Fibroblast of skin of left biceps (primary cell): ENCODE results near the gene TMEM119.
A peak's percentile ranks its signal among the peaks of the same experiment; 100 is the strongest.

Experiments
- DNase-seq, 2 experiments: peaks; one replicate each; pipeline ENCODE4 v3.0.0-alpha.2; 2013; ENCODE audit warnings: low read depth in 2 of 2

TMEM119 gene

DNA sequence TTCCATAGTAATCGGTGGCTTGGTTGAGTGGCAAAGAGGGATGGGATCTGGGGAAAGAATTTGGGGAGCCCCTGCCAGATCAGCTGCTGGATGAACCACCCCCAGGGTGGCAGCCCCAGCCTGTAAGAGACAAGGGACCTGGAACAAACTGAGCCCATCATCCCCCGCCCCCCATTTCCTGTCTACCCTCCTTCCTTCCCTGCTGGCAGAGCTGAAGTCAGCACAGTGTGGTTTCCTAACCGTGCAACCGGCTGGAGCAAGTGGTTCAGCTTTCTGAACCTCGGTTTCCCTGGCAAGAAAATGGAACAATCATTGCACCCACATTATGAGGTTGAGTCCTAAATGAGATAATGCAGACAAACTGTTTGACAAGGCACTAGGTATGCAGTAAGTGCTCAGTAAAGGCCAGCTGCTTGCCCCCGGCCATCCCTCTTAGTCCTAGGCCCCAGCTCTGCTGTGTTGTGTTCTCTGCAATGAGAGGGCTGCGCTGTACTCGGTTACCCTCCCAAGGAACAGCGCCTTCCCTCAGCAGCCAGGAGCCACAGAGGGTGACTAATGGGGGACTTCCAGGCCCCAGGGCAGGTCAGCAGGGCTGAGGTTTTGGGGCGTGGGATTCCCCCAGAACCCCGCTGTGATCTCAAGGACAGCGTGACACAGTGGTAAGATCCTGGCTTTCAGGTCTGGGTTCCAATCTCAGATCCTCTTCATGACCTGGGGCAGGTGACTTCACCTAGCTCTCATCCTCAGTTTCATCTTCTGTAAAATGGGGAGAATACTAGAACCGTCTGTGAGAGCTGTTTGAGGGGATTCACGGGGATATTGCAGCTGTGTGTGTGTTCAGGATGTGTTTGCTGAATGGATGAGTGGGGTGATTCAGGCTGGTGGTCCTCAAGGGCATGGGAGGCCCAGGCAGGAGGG is 19.3 kb upstream of the TMEM119 start:
- no peak for DNase-seq

DNA sequence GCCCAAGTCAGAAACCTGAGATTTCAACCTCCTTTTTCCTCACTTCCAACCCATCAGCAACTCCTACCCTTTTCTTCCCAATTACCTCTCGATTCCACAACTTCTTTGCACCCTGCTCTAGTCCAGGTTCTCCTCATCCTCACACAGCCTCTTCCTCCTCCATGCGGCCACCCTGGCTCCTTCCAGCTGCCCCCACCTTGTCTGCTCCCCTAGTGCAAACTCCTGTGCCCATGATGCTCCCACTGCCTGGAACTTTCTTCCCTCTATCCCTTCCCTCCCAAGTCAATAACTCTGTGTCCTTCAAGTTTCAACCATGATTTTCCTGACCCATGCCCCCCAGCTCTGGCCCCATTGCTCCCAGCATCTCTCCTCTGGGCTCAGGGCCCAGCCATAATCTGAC is 18.5 kb upstream of the TMEM119 start:
- DNase-seq = no peak

DNA sequence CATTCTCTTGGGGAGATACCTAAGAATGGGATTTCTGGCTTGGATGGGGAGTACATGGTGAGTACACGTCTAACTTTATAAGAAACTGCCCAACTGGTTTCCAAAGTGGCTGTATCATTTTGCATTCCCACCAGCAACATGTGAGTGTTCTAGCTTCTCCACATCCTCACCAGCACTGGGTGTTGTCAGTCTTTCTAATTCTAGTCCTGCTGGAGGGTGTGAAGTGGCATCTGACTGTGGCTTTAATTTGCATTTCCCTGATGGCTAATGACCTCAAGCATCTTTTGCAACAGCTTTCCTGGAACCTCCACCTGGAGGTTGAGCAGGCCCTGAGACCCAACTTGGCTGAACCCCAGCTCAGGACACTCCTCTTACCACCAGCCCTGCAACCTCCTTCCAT is 18.0 kb upstream of the TMEM119 start:
- no peak for DNase-seq

DNA sequence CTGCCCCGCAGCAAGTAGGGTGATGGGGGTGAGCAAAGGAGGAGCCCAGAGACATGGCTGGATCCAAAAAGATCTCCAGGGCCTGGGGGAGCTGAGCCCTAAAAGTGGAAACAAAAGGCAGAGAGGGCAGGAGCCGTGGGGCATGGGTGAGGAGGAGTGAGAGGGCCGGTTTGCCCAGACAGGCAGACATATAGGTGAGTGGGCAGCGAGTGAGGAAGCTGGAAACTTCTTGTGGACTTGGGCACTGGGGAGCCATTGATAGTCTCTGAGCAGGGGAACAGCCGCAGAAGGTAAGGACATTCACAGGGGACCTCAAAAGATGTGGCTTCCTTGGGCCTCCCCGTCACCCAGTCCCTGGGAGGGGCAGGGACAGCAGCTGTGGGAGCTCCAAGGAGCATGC is 16.8 kb upstream of the TMEM119 start:
- no peak for DNase-seq

DNA sequence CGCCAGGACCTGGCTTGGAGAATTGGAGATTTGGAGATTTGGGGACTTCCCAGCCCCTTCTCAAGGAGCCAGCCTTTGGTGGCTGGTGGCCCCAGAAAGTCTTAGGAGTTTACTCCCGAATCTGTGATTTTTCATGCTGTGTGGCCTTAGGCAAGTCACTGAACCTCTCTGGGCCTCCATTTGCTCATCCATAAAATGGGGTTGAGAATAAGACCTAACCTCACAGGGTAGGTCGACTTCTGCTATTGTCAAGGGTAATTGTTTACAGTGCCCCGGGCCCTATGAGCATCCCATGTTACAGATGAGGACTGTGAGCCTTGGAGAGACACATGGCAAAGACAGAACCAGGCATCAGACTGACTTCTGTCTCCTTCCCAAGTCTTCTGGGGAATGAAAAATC is 16.2 kb upstream of the TMEM119 start:
- no peak for DNase-seq

DNA sequence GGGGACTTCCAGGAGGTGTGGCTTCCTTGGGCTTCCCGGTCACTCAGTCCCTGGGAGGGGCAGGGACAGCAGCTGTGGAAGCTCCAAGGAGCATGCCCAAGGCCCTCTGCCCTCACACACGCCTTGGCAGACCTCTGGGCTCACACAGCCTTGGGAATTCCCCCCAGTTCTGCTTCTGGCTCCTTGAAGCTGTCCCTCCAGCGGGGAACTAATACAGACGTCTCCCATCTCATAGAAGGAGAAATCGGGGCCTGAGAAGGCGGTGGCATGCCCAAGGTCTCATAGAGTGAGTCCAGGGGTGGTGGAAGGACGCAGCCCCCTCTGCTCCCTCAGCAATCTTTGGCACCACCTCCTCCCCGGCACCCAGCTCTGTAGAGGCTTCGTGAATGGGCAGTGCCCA is 15.7 kb upstream of the TMEM119 start:
- no peak for DNase-seq

DNA sequence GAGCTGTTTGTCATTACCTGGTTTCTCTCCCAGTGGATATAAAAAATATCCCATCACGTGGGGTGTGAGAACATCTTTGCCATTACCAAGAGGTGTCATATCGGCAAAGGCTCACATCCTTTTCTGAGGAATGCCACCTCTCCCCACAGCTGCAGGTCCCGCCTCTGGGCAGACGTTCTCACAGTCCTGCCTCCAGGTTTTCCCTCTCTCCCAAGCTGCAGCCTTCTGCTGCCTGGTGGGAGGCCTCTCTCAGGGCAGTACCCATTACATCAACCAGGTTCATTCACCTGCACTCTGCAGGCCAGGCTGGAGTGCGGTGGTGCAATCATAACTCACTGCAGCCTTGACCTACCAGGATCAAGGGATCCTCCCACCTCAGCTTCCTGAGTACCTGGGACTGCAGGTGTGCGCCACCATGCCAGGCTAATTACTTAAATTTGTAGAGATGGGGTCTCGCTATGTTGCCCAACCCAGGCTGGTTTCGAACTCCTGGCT is 15.0 kb upstream of the TMEM119 start:
- DNase-seq = no peak

DNA sequence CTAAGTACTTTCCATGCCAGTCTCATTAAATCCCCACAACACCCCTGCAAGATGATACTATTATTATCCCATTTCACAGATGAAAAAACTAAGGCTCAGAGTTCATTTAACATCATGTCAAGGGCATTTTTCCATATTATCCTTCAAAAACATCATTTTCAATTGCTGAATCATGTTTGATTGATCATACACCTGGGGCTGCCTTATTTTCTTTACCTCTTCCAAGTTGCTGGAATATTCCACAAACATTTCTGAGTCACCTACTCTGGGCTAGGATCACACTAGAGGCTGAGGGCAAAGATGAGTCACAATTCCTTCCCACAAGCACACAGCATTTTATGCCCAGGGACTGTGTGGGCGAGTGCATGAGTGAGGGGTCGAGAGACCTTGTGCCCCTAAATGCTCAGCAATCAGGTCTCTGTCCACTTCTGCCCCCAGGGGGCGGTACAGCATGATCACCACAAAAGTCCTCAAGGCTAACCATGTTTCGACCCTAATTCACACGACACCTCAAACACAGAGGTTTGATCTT is 14.1 kb upstream of the TMEM119 start:
- DNase-seq = peak in 1 of 2 experiments; percentile 65

DNA sequence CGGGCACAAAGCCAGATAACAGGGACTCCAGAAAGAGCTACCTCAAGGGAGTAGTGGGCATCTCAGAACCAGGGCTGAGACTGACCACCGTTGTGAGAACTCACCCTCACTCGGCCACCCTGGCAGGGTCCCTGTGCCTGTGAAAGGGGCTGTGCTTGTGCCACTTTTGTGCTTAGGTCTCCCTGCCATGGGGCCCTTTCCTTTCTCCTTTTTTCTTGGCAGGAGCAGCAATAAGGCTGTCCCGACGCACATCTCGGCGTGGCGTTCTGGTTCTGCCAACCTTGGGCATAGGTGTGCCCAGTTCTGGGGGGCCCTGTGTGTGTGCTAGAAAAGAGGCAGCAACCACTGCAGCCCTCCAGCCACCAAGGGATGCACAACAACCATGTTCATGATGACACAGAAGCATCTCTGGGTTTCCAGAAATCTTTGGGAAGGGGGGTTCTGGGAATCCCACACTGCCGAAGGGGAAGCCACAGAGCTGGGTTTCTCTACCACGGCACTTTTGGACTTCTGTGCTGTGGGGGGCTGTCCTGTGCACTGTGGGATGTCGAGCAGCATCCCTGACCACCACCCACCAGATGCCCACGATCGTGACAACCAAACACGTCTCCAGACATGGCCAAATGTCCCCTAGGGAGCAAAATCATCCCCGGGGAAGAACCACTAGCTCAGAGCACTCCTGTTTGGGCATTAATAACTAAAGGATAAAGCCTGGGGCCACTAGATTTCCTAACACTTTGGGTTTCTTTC is 13.1 kb upstream of the TMEM119 start:
- no peak for DNase-seq

DNA sequence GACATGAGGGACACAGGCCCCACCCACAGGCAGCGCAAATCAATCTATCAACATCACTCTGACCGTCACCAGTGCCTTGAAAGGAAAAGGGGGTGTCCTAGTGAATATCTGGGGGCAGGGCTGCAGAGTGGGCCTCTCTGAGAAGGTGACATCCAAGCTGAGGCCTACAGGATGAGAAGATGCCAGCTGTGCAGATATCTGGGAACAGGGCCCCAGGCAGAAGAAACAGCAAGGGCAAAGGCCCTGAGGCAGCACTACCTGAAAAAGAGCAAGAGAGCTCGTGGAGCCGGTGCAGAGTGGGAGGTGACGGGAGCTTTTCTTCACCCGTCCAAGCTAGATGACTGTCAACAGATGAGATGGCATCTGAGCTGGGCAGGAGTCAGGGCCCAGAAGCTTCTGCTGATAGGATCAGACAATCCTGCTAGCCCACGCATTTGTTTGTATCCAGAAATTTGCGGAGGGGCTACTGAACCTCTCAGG is 12.5 kb upstream of the TMEM119 start:
- no peak for DNase-seq

DNA sequence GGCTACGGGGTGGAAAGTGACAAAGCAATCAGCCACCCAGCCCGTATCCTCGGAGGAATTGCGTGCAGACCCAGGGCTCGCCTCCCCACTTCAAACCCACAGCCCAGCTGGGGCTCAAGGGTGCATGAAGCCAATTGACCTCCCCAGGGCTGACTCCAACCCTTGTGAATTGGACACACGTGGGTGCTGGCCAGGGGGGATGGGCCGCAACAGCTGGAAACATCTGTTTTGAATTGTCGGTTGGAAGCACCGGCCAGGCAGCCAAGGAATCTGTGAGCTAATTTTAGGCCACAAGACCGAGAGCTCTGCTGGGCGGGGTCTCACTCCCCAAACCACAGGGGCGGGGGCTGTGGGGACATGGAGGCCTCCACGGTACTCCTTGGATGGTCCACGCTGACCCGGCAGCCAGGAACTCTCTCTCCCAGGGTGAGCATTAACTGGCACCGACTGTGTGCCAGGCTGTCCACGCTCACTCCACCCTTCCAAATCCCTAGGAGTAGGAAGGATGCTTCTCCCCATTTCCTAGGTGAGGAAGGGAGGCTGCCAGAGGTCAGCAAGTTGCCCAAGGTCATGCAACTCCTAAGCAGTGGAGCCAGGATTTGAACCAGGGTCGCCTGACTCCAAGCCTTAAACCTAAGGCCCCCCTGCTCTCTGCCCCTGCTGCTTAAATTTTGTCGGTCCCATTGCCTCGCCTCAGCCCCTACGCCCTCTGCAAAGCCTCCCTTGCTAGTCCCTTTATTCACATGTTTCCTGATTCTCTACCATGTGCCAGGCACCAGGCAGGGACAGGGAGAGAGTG is 11.9 kb upstream of the TMEM119 start:
- DNase-seq = peak; percentile 81

DNA sequence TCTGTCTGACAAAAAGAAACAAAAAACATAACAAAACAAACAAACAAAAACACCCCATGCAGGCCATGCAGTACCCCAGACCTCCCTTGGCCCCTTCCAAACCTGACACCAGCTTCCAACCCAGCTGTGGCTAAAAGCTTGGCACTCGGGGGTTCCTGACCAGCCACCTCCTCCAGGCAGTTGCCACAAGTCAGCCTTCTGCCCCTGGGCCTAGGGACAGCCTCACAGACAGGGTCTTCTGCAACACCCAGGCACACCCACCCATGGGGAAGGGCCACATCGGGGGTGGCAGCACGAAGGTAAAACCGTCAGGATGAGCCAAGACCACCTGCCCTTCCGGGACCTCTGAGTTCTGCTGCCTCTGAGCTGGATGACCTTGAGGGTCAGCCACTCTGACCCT is 10.7 kb upstream of the TMEM119 start:
- DNase-seq = no peak

DNA sequence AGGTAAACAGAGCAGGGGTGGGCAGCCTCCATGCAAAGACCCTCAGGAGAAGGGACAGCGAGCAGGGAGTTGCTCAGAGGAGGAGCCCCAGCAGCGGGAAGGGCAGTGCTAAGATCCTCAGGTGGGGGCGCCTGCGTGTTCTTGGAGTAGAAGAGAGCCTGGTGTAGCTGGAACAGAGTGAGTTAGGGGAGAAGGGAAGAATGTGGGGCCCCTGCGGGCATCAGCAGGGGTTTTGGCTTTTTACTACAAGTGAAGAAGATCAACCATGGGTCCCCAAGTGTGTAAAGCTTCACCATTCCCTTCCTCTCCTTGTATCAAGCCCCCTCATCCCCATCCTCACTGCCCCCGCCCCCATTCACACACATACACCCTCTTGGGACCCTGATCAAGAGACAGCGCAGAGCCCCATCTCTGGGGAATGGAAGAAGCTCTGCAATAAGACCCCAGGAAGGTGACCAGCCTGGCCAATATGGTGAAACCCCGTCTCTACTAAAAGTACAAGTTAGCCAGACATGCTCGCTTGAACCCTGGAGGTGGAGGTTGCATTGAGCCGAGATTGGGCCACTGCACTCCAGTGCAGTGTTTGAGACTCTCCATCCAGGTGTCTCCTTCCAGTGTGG is 10.2 kb upstream of the TMEM119 start:
- DNase-seq = no peak

DNA sequence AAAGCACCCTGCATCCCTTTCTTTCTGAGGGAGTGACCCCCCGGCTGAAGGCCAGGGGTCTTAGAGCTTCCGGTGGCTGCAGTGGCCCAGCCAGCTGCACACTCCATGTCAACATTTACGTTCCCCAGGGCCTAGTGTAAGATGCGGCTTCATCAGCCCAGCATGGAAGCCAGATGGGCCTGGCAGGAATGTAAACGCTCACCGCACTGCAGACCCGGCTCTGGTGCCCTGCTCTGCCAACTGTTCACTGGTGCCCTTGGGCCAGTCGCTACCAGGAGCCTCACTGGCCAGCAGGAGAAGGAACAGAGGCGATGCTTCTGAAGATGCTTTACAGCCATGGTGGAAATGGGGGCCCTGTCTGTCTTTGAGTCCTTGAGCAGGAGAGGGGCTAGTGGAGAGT is 8.6 kb upstream of the TMEM119 start:
- no peak for DNase-seq

DNA sequence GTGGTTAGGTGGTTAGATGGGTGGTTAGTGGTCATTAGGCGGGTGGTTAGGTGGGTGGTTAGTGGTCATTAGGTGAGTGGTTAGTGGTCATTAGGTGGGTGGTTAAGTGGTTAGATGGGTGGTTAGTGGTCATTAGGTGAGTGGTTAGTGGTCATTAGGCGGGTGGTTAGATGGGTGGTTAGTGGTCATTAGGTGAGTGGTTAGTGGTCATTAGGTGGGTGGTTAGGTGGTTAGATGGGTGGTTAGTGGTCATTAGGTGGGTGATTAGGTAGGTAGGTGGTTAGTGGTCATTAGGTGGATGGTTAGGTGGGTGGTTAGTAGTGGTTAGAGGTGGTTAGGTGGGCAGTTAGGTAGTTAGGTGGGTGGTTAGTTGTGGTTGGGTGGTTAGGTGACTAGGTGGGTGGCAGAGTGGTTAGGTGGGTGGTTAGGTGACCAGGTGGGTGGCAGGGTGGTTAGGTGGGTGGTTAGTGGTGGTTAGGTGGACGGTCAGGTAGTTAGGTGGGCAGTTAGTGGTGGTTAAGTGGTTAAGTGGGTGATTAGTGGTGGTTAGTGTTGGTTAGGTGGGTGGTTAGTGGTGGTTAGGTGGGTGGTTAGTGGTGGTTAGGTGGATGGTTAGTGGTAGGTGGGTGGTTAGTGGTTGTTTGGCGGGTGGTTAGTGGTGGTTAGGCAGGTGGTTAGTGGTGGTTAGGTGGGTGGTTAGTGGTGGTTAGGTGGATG is 8.0 kb upstream of the TMEM119 start:
- no peak for DNase-seq

DNA sequence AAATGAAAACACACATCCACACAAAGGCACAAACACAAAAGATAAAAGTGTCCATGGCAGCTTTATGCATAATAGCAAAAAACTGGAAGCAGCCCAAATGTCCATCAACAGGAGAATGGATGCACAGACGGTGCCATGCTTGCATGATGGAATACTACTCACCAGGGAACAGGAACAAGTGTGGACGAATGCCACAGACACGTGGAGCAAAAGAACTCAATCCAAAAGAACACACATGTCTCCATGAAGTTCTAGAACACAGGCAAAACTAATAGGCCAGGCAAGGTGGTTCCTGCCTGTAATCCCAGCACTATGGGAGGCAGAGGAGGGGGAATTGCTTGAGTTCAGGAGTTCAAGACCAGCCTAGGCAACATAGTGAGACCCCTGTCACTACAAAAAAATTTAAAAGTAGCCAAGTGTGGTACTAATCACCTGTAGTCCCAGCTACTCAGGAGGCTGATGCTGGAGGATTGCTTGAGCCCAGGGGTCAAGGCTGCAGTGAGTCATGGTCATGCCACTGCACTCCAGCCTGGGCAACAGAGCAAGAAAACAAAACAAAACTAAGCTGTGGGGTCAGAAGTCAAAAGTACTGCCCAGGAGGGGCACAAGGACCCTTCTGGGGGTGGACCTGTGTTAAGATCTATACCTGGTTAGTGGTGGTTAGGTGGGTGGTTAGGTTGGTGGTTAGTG is 7.3 kb upstream of the TMEM119 start:
- DNase-seq = no peak

DNA sequence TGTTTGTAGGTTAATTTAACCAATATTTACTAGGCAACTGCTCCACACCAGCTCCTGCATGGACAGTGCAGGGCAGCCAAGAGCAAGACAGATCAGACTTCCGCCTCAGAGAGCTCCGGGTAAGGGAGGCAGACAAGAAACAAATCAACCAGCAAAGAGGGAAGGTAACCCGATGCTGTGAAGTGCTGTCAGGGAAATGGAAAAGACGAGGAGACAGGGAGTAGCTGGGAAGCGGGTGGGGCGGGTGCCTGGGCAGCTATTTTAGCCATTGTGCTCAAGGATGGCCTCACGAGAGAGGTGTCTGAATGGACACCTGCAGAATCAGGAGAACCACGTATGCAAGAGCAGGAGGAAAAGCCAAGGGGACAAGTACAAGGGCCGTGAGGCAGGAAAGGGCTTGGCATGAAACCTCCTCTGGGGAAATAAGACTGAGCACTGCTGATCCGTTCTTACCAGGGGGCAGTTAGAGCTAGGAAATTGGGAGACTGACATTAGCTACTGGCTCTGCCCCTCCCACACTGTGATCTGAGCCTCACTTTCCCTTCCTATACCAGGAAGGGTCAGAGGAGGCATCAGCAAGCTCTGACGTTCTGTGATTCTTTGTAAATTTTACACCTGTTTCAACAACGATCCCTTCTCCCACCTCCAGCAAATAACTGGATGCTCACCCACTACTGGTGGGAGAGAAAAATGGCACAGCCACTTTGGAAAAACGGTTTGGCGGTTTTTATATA is 6.5 kb upstream of the TMEM119 start:
- DNase-seq = no peak

DNA sequence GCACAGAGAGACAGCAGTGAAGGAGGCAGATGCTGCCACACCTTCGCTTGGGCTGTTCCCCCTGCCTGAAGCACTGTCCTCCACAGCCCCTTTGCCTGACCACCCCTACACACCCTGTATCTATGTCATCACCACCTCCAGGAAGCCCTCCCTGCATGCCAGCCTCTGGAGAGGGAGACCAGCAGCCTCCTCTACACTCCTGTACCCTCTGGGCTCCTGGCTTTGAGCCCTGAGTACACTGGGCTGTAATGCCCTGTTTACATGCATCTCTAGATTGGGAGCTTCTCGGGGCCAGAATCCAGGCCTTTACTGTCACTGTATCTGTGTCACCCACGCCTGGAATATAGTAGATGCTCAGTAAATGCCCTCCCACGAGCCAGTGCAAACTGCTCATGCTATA is 5.9 kb upstream of the TMEM119 start:
- DNase-seq = no peak

DNA sequence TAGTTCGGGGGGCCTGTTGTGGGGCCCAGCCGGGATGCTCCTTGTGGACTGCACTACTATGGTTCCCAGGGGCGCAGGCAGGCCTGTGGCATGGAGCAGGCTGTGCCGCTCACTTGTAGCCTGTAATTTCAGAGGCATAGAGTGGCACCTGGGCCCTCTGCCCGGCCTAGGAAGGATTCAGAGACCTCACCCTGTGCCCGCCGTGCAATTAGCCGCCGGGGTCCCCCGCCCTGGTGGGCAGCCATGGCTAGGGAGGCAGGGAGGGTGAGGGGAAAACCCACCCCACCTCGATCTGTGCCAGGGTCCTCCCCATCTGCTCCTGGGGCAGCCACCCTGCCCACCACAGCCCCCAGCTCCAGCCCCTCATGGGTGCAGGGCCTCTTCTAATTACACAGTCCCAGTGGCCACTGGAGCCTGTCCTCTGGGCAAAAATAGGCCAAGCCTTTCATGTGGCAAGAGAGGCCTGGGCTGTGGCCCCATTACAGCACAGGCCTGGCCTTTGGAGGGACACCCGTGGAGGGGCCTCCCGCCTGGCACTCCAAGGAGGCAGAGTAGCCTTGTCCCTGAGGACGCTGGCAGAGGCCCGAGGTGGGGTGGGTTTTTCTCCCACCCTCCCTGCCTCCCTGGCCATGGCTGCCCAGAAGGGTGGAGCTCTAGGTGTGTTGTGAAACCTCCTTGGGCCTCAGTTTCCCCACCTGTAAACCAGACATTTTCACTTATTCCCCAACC is 5.3 kb upstream of the TMEM119 start:
- no peak for DNase-seq
